ENCODE measurements around the gene TMEM101.
A peak's percentile ranks its signal among the peaks of the same experiment; 100 is the strongest.
"Not testable (repeated sequence)": the region's sequence is repeated elsewhere in the genome, so short reads cannot be mapped to it uniquely, and the experiment has no call there.

TMEM101 gene

GRCh38 chr17:44023545-44024270 is 8.9 kb upstream of the TMEM101 start:
- no peak for DNase-seq (ENCODE audit: low read depth in 2 of 2)

- no peak for DNase-seq (ENCODE audit: low read depth in 2 of 2)
These were observed 7.5 kb upstream of the TMEM101 start for GRCh38 chr17:44022246-44022645.

- not testable (repeated sequence) for DNase-seq (ENCODE audit: low read depth in 2 of 2)
These were observed 6.5 kb upstream of the TMEM101 start for GRCh38 chr17:44021227-44021626.

GRCh38 chr17:44014133-44014436 is 678 bp downstream of the TMEM101 start:
- DNase-seq (ENCODE audit: low read depth in 2 of 2) = no peak

GRCh38 chr17:44012874-44013273 is 1.9 kb downstream of the TMEM101 start:
- DNase-seq (ENCODE audit: low read depth in 2 of 2) = no peak

- no peak for DNase-seq (ENCODE audit: low read depth in 2 of 2)
These were observed 2.4 kb downstream of the TMEM101 start for GRCh38 chr17:44012391-44012790.

- no peak for DNase-seq (ENCODE audit: low read depth in 2 of 2)
These were observed 2.9 kb downstream of the TMEM101 start for GRCh38 chr17:44011876-44012275.

GRCh38 chr17:44010966-44011647 is 3.7 kb downstream of the TMEM101 start:
- no peak for DNase-seq (ENCODE audit: low read depth in 2 of 2)

- DNase-seq (ENCODE audit: low read depth in 2 of 2) = no peak
These were observed 6.4 kb downstream of the TMEM101 start for GRCh38 chr17:44008205-44008909.

- DNase-seq (ENCODE audit: low read depth in 2 of 2) = no peak
These were observed 7.2 kb downstream of the TMEM101 start for GRCh38 chr17:44007346-44008204.

GRCh38 chr17:44006598-44007345 is 8.0 kb downstream of the TMEM101 start:
- peak; percentile 98 to 100 for DNase-seq (ENCODE audit: low read depth in 2 of 2)

GRCh38 chr17:44006272-44006597 is 8.5 kb downstream of the TMEM101 start:
- no peak for DNase-seq (ENCODE audit: low read depth in 2 of 2)

GRCh38 chr17:44005527-44006271 is 9.1 kb downstream of the TMEM101 start:
- DNase-seq (ENCODE audit: low read depth in 2 of 2) = no peak

GRCh38 chr17:44004761-44005526 is 9.8 kb downstream of the TMEM101 start:
- no peak for DNase-seq (ENCODE audit: low read depth in 2 of 2)

GRCh38 chr17:44004077-44004760 is 10.5 kb downstream of the TMEM101 start, which contains the start of gene NAGS:
NAGS (plus strand) TSS chr17:44004622; CDS start chr17:44004664, 42 bp downstream.
- no peak for DNase-seq (ENCODE audit: low read depth in 2 of 2)

GRCh38 chr17:44002141-44002848 is 12.5 kb downstream of the TMEM101 start:
- no peak for DNase-seq (ENCODE audit: low read depth in 2 of 2)

- no peak for DNase-seq (ENCODE audit: low read depth in 2 of 2)
These were observed 13.3 kb downstream of the TMEM101 start for GRCh38 chr17:44001461-44001920.

GRCh38 chr17:44000871-44001460 is 13.8 kb downstream of the TMEM101 start:
- DNase-seq (ENCODE audit: low read depth in 2 of 2) = no peak

Data from activated CD4-positive, alpha-beta T cell treated with anti-CD3 and anti-CD28 coated beads for 24 hours (primary cell).